ENCODE measurements around the gene KLHL11.

KLHL11 gene

GRCh38 chr17:41865596-41865893 is 322 bp upstream of the KLHL11 start:
- TF ChIP-seq CTCF (IDR thresholded peaks at IDR 0.05) = no peak

GRCh38 chr17:41864498-41864835 is 756 bp downstream of the KLHL11 start:
- TF ChIP-seq CTCF (IDR thresholded peaks at IDR 0.05) = no peak

GRCh38 chr17:41863074-41863848 is 2.0 kb downstream of the KLHL11 start:
- TF ChIP-seq CTCF (IDR thresholded peaks at IDR 0.05) = no peak

GRCh38 chr17:41860254-41860931 is 4.8 kb downstream of the KLHL11 start:
- no peak for TF ChIP-seq CTCF (IDR thresholded peaks at IDR 0.05)

- no peak for TF ChIP-seq CTCF (IDR thresholded peaks at IDR 0.05)
Measured at GRCh38 chr17:41849251-41849990, 15.8 kb downstream of the KLHL11 start.

GRCh38 chr17:41848788-41849187 is 16.4 kb downstream of the KLHL11 start:
- no peak for TF ChIP-seq CTCF (IDR thresholded peaks at IDR 0.05)

- TF ChIP-seq CTCF (IDR thresholded peaks at IDR 0.05) = no peak
Measured at GRCh38 chr17:41844971-41845370, 20.3 kb downstream of the KLHL11 start.
